ENCODE measurements around the gene ERVMER34-1. TPM values are rescaled to one million over a fixed set of nuclear protein-coding genes. Genes with fewer than 3 reads are reported as not detected.

ERVMER34-1 gene
- total RNA-seq, 2 experiments from 2014 or later = not detected

Small RNAs within 50 kb of the gene (microRNA-seq; reads per million reads assigned to microRNA genes)
- gene MIR4449 (ENCODE audit: borderline microRNAs expressed, borderline replicate concordance) = 32.5 reads per million, percentile 57 among the genes with 10 or more reads in this experiment

Other genes starting within 250 kb of the ERVMER34-1 start
- 1 to 10 TPM; 8.7 to 8.9 TPM for gene USP46, start 92.1 kb downstream of the ERVMER34-1 start, total RNA-seq
- gene RASL11B, start 110.9 kb upstream of the ERVMER34-1 start, total RNA-seq = under 1 TPM in 1 of 2 experiments, not detected in 1; 0.10 TPM